ENCODE measurements around the gene VPS13C.
"Not testable (repeated sequence)": the region's sequence is repeated elsewhere in the genome, so short reads cannot be mapped to it uniquely, and the experiment has no call there.

GRCh38 chr15:62005354-62005753 lies 54.9 kb downstream of the VPS13C start:
- not testable (repeated sequence) for TF ChIP-seq CTCF (IDR thresholded peaks at IDR 0.05 in 8 of 11, conservative IDR thresholded peaks at IDR 0.05 in 3 of 11); POLR2A (IDR thresholded peaks at IDR 0.05); POLR2AphosphoS5 (IDR thresholded peaks at IDR 0.05)

Data from spleen (tissue), 7 donors.